CD4-positive, alpha-beta memory T cell (primary cell): ENCODE results near the gene SEC16A. TPM values are rescaled to one million over a fixed set of nuclear protein-coding genes. Genes with fewer than 3 reads are reported as not detected.
"Not testable (repeated sequence)": the region's sequence is repeated elsewhere in the genome, so short reads cannot be mapped to it uniquely, and the experiment has no call there.

Experiments used
- CTCF ChIA-PET: fragments of 350-600 bp; sonication (Branson Sonifier 250); formaldehyde crosslinking; loops from one replicate; lab custom pipeline; 2021; ENCODE audit warnings: inconsistent platforms; ENCODE audit not compliant: partially characterized antibody; lab: Charles Lee
- POLR2A ChIA-PET: fragments of 350-600 bp; sonication (Branson Sonifier 250); formaldehyde crosslinking; loops from one replicate; lab custom pipeline; 2021; ENCODE audit not compliant: partially characterized antibody; lab: Charles Lee
- DNase-seq, 5 donors: peaks; one replicate each; pipeline versions ENCODE4 v3.0.0 to v3.0.0-alpha.2; 2020 to 2022; ENCODE audit warnings: mixed read lengths in 1 of 5
- H3K27ac ChIP-seq: one replicate; pipeline ENCODE4 v1.7.0; 2013; ENCODE audit warnings: low read depth, low read length
- H3K27me3 ChIP-seq: 2 replicates; pipeline ENCODE4 v1.7.0; 2013; ENCODE audit warnings: mild to moderate bottlenecking, low read length, moderate library complexity; ENCODE audit not compliant: insufficient read depth
- H3K36me3 ChIP-seq: 2 replicates; pipeline ENCODE4 v1.7.0; 2013; ENCODE audit warnings: mild to moderate bottlenecking, low read length, moderate library complexity; ENCODE audit not compliant: insufficient read depth
- H3K4me1 ChIP-seq: 2 replicates; pipeline ENCODE4 v1.7.0; 2013; ENCODE audit warnings: mild to moderate bottlenecking, low read length, moderate library complexity; ENCODE audit not compliant: insufficient read depth
- H3K4me3 ChIP-seq, 2 donors: one replicate each; pipeline ENCODE4 v1.7.0; 2013; ENCODE audit warnings: low read length in 2 of 2, mild to moderate bottlenecking in 1 of 2
- H3K9me3 ChIP-seq, 2 donors: one replicate each; pipeline ENCODE4 v1.7.0; 2013; ENCODE audit warnings: low read length in 2 of 2, control low read depth in 1 of 2; ENCODE audit not compliant: control insufficient read depth in 1 of 2
- H3K27ac Mint-ChIP-seq, 7 donors: one replicate each; pipeline ENCODE4 v1.8.0; 2020 to 2021; ENCODE audit warnings: mixed read lengths in 7 of 7, mild to moderate bottlenecking in 6 of 7, inconsistent platforms in 3 of 7, moderate library complexity in 3 of 7
- H3K27me3 Mint-ChIP-seq, 2 donors: one replicate each; pipeline ENCODE4 v1.8.0; 2020 to 2021; ENCODE audit warnings: mixed read lengths in 2 of 2
- H3K36me3 Mint-ChIP-seq, 2 donors: one replicate each; pipeline ENCODE4 v1.8.0; 2020 to 2021; ENCODE audit warnings: mixed read lengths in 2 of 2, inconsistent platforms in 1 of 2, mild to moderate bottlenecking in 1 of 2
- H3K4me1 Mint-ChIP-seq, 4 donors: one replicate each; pipeline ENCODE4 v1.8.0; 2020 to 2021; ENCODE audit warnings: mixed read lengths in 4 of 4, mild to moderate bottlenecking in 1 of 4
- H3K4me3 Mint-ChIP-seq, 8 donors: one replicate each; pipeline ENCODE4 v1.8.0; 2020 to 2021; ENCODE audit warnings: mixed read lengths in 8 of 8, mild to moderate bottlenecking in 7 of 8, moderate library complexity in 6 of 8, inconsistent platforms in 3 of 8
- H3K9me3 Mint-ChIP-seq, 8 donors: one replicate each; pipeline ENCODE4 v1.8.0; 2020 to 2021; ENCODE audit warnings: mixed read lengths in 8 of 8, mild to moderate bottlenecking in 5 of 8, inconsistent platforms in 3 of 8, moderate library complexity in 1 of 8
- intact Hi-C: fragments of 100-400 bp; cut with micrococcal nuclease; formaldehyde crosslinking; loops from one replicate; pipeline ENCODE4 v1.15.1; 2023
- polyA plus RNA-seq, 2 donors: library from polyadenylated mRNA; unstranded; fragments of 300-500 nt; fragmentation: Illumina TruSeq; gene quantifications; one replicate each; pipeline ENCODE4 v1.2.3, GENCODE V29; 2021
- total RNA-seq, 2 experiments: library from RNA; stranded (reverse); gene quantifications; one replicate each; pipeline ENCODE4 v1.2.3, GENCODE V29; 2021

Gene SEC16A
- total and polyA plus RNA-seq, 4 experiments from 2014 or later: 6.6 to 87.7 (median 61.1) TPM

DNA sequence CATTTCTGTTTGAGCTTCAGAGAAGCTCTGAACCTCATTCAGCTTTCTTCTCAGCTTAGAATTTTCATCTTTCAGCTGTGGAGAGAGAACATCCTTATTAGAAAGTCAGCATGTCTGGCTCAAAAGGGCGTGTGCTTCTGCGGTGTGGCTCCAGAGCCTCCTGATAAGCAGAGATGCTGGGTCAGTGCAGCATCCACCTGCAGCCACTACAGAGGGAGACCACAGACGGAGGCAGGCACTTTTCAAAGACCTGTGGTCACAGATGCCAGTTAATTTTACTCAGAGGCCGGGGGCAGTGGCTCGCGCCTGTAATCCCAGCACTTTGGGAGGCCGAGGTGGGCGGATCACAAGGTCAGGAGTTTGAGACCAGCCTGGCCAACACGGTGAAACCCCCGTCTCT is 76.9 kb downstream of the SEC16A start:
- Histone ChIP-seq H3K36me3 (peaks cover 18% of the 10 kb centered on the region), H3K4me1 (peaks cover 55% of the 10 kb centered on the region), H3K27ac (peak overlapping the region; percentile 70)
- Mint-ChIP-seq H3K27ac (peak overlapping the region in 5 of 7 donors; percentile 27 to 90 (median 56)), H3K4me3 (peak overlapping the region in 3 of 8 donors; percentile 15 to 95 (median 44)), H3K4me1 (peaks cover 34 to 78% (median 52%) of the 10 kb centered on the region in 4 donors), H3K36me3 (peaks cover 18 to 34% of the 10 kb centered on the region in 2 donors)
- not testable (repeated sequence) for H3K27me3 Mint-ChIP-seq, H3K27me3 ChIP-seq, DNase-seq, H3K9me3 ChIP-seq, H3K4me3 ChIP-seq, H3K9me3 Mint-ChIP-seq
- POLR2A ChIA-PET: interaction anchor here (1.5 kb wide), 1 partner anchor 33 kb away, joined by 4 read pairs; no protein-coding TSS in a partner anchor
- CTCF ChIA-PET: interaction anchor here (1.4 kb wide), 1 partner anchor 42 kb away, joined by 3 read pairs; the partner anchor contains the start of gene DNLZ
- intact Hi-C loops: loop anchor here (10.0 kb wide), 1 partner anchor 139 kb away; the partner anchor contains the start of gene NOTCH1

GRCh38 chr9:136405481-136405880 is 77.4 kb downstream of the SEC16A start:
- Histone ChIP-seq H3K4me1 (peaks cover 57% of the 10 kb centered on the region), H3K36me3 (peaks cover 18% of the 10 kb centered on the region), H3K27ac (peak overlapping the region; percentile 70), H3K27me3 (no peaks in the 10 kb centered on the region), H3K9me3 (no peaks in the 10 kb centered on the region), H3K4me3 (no peak overlapping the region)
- H3K27me3 Mint-ChIP-seq: no peaks in the 10 kb centered on the region
- CTCF ChIA-PET: interaction anchor here (1.4 kb wide), 1 partner anchor 42 kb away, joined by 3 read pairs; the partner anchor contains the start of gene DNLZ
- intact Hi-C loops: loop anchor here (10.0 kb wide), 1 partner anchor 139 kb away; the partner anchor contains the start of gene NOTCH1
- H3K36me3 Mint-ChIP-seq: peaks cover 18 to 32% of the 10 kb centered on the region in 2 donors
- peak overlapping the region in 4 of 8 donors; percentile 15 to 95 (median 63) for H3K4me3 Mint-ChIP-seq
- DNase-seq: no peak
- peak overlapping the region in 5 of 7 donors; percentile 6 to 97 (median 93) for H3K27ac Mint-ChIP-seq
- no peaks in the 10 kb centered on the region for H3K9me3 Mint-ChIP-seq
- H3K4me1 Mint-ChIP-seq: peaks cover 34 to 74% (median 55%) of the 10 kb centered on the region in 4 donors
- POLR2A ChIA-PET: no interaction called here

DNA sequence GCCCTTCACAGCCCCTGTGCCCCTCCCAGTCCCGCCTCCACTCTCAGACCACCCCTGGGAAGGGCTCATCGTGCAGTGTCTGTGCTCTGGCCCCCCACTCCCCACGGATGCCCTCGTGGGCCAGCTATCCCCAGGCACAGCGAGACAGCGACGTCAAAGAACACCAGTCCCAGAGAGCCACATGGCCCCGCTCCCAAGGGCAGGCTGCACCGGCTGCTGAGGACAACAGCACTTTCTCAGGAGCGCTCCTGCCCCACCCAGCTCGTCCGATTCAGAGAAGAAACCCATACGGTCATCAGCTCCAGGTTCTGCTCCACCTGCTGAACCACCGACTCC is 78.1 kb downstream of the SEC16A start:
- H3K36me3 ChIP-seq: peaks cover 18% of the 10 kb centered on the region
- H3K4me1 ChIP-seq: peaks cover 60% of the 10 kb centered on the region
- H3K27me3 ChIP-seq: no peaks in the 10 kb centered on the region
- Mint-ChIP-seq H3K27me3 (no peaks in the 10 kb centered on the region), H3K4me1 (peaks cover 32 to 67% (median 54%) of the 10 kb centered on the region in 4 donors), H3K36me3 (peaks cover 18 to 29% of the 10 kb centered on the region in 2 donors), H3K4me3 (peak overlapping the region; percentile 69 to 95 (median 80)), H3K9me3 (no peaks in the 10 kb centered on the region), H3K27ac (peak overlapping the region; percentile 87 to 97 (median 93))
- no peak for DNase-seq
- peak overlapping the region in 1 of 2 donors; percentile 49 for H3K4me3 ChIP-seq
- ChIA-PET POLR2A (interaction anchor here (1.5 to 2.3 kb wide), 3 partner anchors 9 to 323 kb away, joined by 5 to 22 read pairs (median 6); partner anchors contain the start of gene DNLZ), CTCF (interaction anchor here (1.4 kb wide), 1 partner anchor 41 kb away, joined by 3 read pairs; the partner anchor contains the start of gene DNLZ)
- intact Hi-C loops: loop anchor here (5.0 to 10.0 kb wide), 2 partner anchors 137 to 140 kb away; partner anchors contain the start of gene NOTCH1
- no peaks in the 10 kb centered on the region for H3K9me3 ChIP-seq
- peak overlapping the region; percentile 70 for H3K27ac ChIP-seq

DNA sequence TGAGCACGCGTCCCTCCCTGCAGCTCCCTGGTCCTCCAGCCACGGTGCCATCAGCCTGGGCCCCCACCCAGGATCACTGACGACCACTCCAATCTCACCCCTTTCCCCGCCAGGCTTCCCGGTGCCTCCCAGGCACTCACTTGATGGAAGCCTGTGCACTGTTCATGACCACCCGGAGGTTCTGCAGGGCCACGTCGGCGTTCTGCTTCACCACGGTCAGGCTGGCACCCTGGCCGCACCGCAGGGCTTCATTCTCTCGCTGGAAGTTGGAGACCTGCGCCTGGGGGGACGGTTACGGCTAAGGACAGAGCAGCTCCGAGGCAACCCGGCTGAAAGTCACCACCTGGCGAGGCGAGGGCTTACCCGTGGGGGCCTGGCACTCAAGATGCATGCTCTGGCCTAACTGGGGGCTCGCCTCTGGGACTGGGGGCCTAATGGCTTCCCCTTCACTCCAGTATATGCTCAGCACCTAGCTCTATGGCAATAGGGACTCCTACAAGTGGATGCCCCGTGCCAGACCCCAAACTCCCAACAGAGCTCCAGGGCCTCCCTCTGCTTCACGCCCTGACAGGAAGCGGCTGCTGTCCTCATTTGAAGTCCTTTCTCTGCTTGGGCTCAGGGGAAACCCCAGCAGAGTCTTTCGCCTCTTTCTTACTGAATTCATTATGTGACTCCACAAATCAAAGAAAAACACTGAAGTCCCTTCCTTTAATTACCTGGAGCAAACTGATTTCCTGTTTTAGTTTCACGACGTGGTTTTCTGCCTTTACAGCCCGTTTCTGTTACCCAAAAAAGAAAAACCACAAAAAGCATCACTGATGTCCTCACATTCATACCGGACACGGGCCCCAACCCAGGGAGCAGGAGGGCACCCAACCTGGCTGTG is 78.7 kb downstream of the SEC16A start:
- DNase-seq: peak; percentile 26 to 78 (median 34)
- no peaks in the 10 kb centered on the region for H3K27me3 Mint-ChIP-seq
- ChIA-PET POLR2A (interaction anchor here (0.8 to 2.3 kb wide), 7 partner anchors 10 to 324 kb away, joined by 3 to 22 read pairs (median 3); partner anchors contain the start of genes DNLZ and INPP5E), CTCF (interaction anchor here (1.1 to 3.9 kb wide), 4 partner anchors 7 to 295 kb away, joined by 3 to 20 read pairs (median 4); partner anchors contain the start of gene DNLZ)
- Histone ChIP-seq H3K27ac (peak overlapping the region; percentile 70), H3K27me3 (no peaks in the 10 kb centered on the region), H3K4me1 (peaks cover 58% of the 10 kb centered on the region), H3K4me3 (peak overlapping the region in 1 of 2 donors; percentile 49), H3K9me3 (no peaks in the 10 kb centered on the region), H3K36me3 (peaks cover 18% of the 10 kb centered on the region)
- H3K9me3 Mint-ChIP-seq: no peaks in the 10 kb centered on the region
- H3K36me3 Mint-ChIP-seq: peaks cover 18 to 29% of the 10 kb centered on the region in 2 donors
- intact Hi-C loops: loop anchor here (5.0 to 10.0 kb wide), 2 partner anchors 137 to 141 kb away; partner anchors contain the start of gene NOTCH1
- peak overlapping the region; percentile 89 to 97 (median 93) for H3K27ac Mint-ChIP-seq
- H3K4me3 Mint-ChIP-seq: peak overlapping the region; percentile 69 to 95 (median 80)
- H3K4me1 Mint-ChIP-seq: peaks cover 31 to 65% (median 52%) of the 10 kb centered on the region in 4 donors

DNA sequence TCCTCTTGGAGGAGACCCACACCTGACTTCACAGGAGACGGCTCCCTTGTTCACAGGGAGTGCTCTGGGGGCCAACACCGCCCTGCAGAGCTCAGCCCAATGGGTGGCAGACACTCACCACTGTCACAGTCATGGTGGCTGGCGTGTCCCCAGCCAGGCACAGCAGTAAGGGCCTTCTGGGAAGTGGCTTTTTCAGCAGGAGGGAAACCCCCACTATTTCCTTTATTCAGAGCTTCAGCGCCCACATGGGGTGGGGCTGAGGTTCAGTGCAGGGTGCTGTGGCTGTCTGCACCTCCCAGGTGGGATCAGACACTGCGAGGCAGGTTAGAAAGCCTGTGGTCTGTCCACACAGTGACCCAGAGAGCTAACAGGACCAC is 79.3 kb downstream of the SEC16A start:
- Histone ChIP-seq H3K27ac (peak overlapping the region; percentile 70), H3K36me3 (peaks cover 18% of the 10 kb centered on the region), H3K4me3 (peak overlapping the region in 1 of 2 donors; percentile 49), H3K27me3 (no peaks in the 10 kb centered on the region), H3K9me3 (no peaks in the 10 kb centered on the region), H3K4me1 (peaks cover 58% of the 10 kb centered on the region)
- CTCF ChIA-PET: interaction anchor here (1.1 to 3.9 kb wide), 4 partner anchors 8 to 294 kb away, joined by 3 to 20 read pairs (median 4); partner anchors contain the start of gene DNLZ
- DNase-seq: peak; percentile 80 to 91 (median 81)
- no peaks in the 10 kb centered on the region for H3K27me3 Mint-ChIP-seq
- intact Hi-C loops: loop anchor here (5.0 to 10.0 kb wide), 2 partner anchors 136 to 141 kb away; partner anchors contain the start of gene NOTCH1
- peaks cover 32 to 65% (median 52%) of the 10 kb centered on the region in 4 donors for H3K4me1 Mint-ChIP-seq
- POLR2A ChIA-PET: interaction anchor here (0.8 to 2.3 kb wide), 7 partner anchors 10 to 324 kb away, joined by 3 to 22 read pairs (median 3); partner anchors contain the start of genes DNLZ and INPP5E
- peaks cover 13 to 28% of the 10 kb centered on the region in 2 donors for H3K36me3 Mint-ChIP-seq
- H3K9me3 Mint-ChIP-seq: no peaks in the 10 kb centered on the region
- H3K4me3 Mint-ChIP-seq: peak overlapping the region; percentile 69 to 95 (median 80)
- H3K27ac Mint-ChIP-seq: peak overlapping the region; percentile 89 to 97 (median 93)

- Mint-ChIP-seq H3K36me3 (peaks cover 8 to 26% of the 10 kb centered on the region in 2 donors), H3K9me3 (no peaks in the 10 kb centered on the region), H3K27me3 (no peaks in the 10 kb centered on the region), H3K4me1 (peaks cover 32 to 60% (median 46%) of the 10 kb centered on the region in 4 donors), H3K27ac (peak overlapping the region in 5 of 7 donors; percentile 64 to 79 (median 78)), H3K4me3 (peak overlapping the region in 2 of 8 donors; percentile 8 to 59)
- intact Hi-C loops: loop anchor here (5.0 to 10.0 kb wide), 2 partner anchors 135 to 143 kb away; partner anchors contain the start of gene NOTCH1
- POLR2A ChIA-PET: interaction anchor here (4.3 kb wide), 1 partner anchor 8 kb away, joined by 36 read pairs; the partner anchor contains the start of genes ENTR1 and PMPCA
- H3K27me3 ChIP-seq: no peaks in the 10 kb centered on the region
- H3K4me3 ChIP-seq: no peak overlapping the region
- H3K9me3 ChIP-seq: no peaks in the 10 kb centered on the region
- peaks cover 11% of the 10 kb centered on the region for H3K36me3 ChIP-seq
- peak in 1 of 5 donors; percentile 23 for DNase-seq
- peaks cover 62% of the 10 kb centered on the region for H3K4me1 ChIP-seq
- CTCF ChIA-PET: interaction anchor here (1.2 to 3.9 kb wide), 6 partner anchors 7 to 83 kb away, joined by 3 to 20 read pairs (median 8); partner anchors contain the start of genes DNLZ, ENTR1 and PMPCA
- H3K27ac ChIP-seq: no peak overlapping the region
These were observed 80.8 kb downstream of the SEC16A start for GRCh38 chr9:136402067-136402466.
